CD4-positive, CD25-positive, alpha-beta regulatory T cell (primary cell): Measurements from ENCODE around the gene HEATR5A. TPM values are rescaled to one million over a fixed set of nuclear protein-coding genes. Genes with fewer than 3 reads are reported as not detected.

Experiments used
- ATAC-seq, 2 donors: fragments of 150-1000 bp; cut with Tn5 transposase; one replicate each; pipeline ENCODE4 v1.10.0; 2021; ENCODE audit warnings: low read depth in 2 of 2, moderate number of reproducible peaks in 2 of 2, moderate library complexity in 1 of 2
- DNase-seq, 3 donors: peaks; one replicate each; pipeline versions ENCODE4 v3.0.0 to v3.0.0-alpha.2; 2012 to 2022; ENCODE audit warnings: mixed read lengths in 1 of 3
- H3K27ac ChIP-seq: one replicate; pipeline ENCODE4 v1.7.0; 2013; ENCODE audit warnings: mild to moderate bottlenecking, low read length; ENCODE audit not compliant: insufficient read depth, poor library complexity, severe bottlenecking
- H3K27me3 ChIP-seq: one replicate; pipeline ENCODE4 v1.7.0; 2013; ENCODE audit warnings: low read length; ENCODE audit not compliant: control insufficient read depth, insufficient read depth
- H3K36me3 ChIP-seq: one replicate; pipeline ENCODE4 v1.7.0; 2013; ENCODE audit warnings: mild to moderate bottlenecking, low read length, moderate library complexity; ENCODE audit not compliant: control insufficient read depth, insufficient read depth
- H3K4me1 ChIP-seq: 2 replicates; pipeline ENCODE4 v1.7.0; 2013; ENCODE audit warnings: mild to moderate bottlenecking, low read length; ENCODE audit not compliant: insufficient read depth, control insufficient read depth, poor library complexity, severe bottlenecking
- H3K4me3 ChIP-seq: one replicate; pipeline ENCODE4 v1.7.0; 2013; ENCODE audit warnings: low read depth, mild to moderate bottlenecking, low read length, moderate library complexity
- H3K9me3 ChIP-seq, 2 experiments: 1 replicate in 1 of 2; 2 replicates in 1 of 2; pipeline ENCODE4 v1.7.0; 2013; ENCODE audit warnings: low read length in 2 of 2, mild to moderate bottlenecking in 1 of 2, moderate library complexity in 1 of 2; ENCODE audit not compliant: control insufficient read depth in 2 of 2
- H3K27ac Mint-ChIP-seq, 3 donors: one replicate each; pipeline ENCODE4 v1.8.0; 2020 to 2022; ENCODE audit warnings: mild to moderate bottlenecking in 3 of 3, mixed read lengths in 3 of 3, moderate library complexity in 2 of 3
- H3K27me3 Mint-ChIP-seq: one replicate; pipeline ENCODE4 v1.8.0; 2022; ENCODE audit warnings: mild to moderate bottlenecking, mixed read lengths
- H3K36me3 Mint-ChIP-seq: one replicate; pipeline ENCODE4 v1.8.0; 2020; ENCODE audit warnings: mixed read lengths
- H3K4me1 Mint-ChIP-seq, 4 donors: one replicate each; pipeline ENCODE4 v1.8.0; 2020 to 2022; ENCODE audit warnings: mixed read lengths in 4 of 4, mild to moderate bottlenecking in 1 of 4
- H3K4me3 Mint-ChIP-seq, 4 donors: one replicate each; pipeline ENCODE4 v1.8.0; 2020 to 2022; ENCODE audit warnings: mild to moderate bottlenecking in 4 of 4, mixed read lengths in 4 of 4, moderate library complexity in 3 of 4
- H3K9me3 Mint-ChIP-seq, 7 donors: one replicate each; pipeline ENCODE4 v1.8.0; 2020 to 2022; ENCODE audit warnings: mixed read lengths in 7 of 7, mild to moderate bottlenecking in 3 of 7, moderate library complexity in 2 of 7
- polyA plus RNA-seq, 4 donors: library from polyadenylated mRNA; unstranded; fragments of 300-500 nt; fragmentation: Illumina TruSeq; gene quantifications; one replicate each; pipeline ENCODE4 v1.2.3, GENCODE V29; 2021
- total RNA-seq: library from RNA; stranded (reverse); gene quantifications from one replicate; pipeline ENCODE4 v1.2.3, GENCODE V29; 2022

HEATR5A gene
- total and polyA plus RNA-seq, 5 donors from 2014 or later: 4.2 to 11.4 (median 6.1) TPM

DNA sequence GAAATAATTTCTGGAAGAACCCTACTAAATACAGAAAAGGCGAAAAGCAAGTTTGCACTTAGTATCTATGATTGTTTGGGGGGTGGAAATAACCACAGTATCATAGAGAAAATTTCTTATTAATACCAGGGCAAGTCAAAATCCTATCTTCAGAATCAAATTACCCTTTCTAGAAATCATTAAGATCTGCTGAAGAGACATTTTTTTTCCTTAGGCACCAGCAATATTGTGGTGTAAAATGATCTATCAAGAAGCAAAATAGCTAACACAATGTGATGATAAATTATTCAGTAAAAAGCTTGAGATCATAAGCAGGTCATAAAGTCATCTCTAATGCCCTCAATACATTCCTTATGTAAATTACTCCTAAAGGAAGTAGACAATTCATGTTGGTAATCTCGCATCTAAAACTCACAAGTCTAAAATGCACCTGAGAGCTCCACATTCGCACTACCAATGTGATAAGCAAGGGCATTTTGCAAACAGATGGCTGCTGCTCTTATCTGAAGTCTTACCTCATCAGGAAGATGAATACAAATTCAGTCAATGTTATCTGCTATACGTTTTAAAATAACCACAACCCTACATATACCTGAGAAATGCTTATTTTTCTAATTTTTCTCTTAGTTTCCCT, 14.6 kb downstream of the HEATR5A start:
- no peak overlapping the region for H3K4me3 Mint-ChIP-seq
- Histone ChIP-seq H3K4me1 (no peaks in the 10 kb centered on the region), H3K9me3 (no peaks in the 10 kb centered on the region), H3K4me3 (no peak overlapping the region), H3K36me3 (no peaks in the 10 kb centered on the region), H3K27me3 (no peaks in the 10 kb centered on the region), H3K27ac (no peak overlapping the region)
- DNase-seq (no peak), ATAC-seq (no peak)
- no peaks in the 10 kb centered on the region for H3K9me3 Mint-ChIP-seq
- peaks cover 2 to 19% (median 8%) of the 10 kb centered on the region in 4 donors for H3K4me1 Mint-ChIP-seq
- no peaks in the 10 kb centered on the region for H3K27me3 Mint-ChIP-seq
- H3K27ac Mint-ChIP-seq: no peak overlapping the region
- H3K36me3 Mint-ChIP-seq: peaks cover 16% of the 10 kb centered on the region

GRCh38 chr14:31405106-31405505, 15.2 kb downstream of the HEATR5A start:
- H3K36me3 Mint-ChIP-seq: peaks cover 16% of the 10 kb centered on the region
- no peak for DNase-seq
- H3K4me1 Mint-ChIP-seq: peaks cover 2 to 18% (median 10%) of the 10 kb centered on the region in 4 donors
- Histone ChIP-seq H3K9me3 (no peaks in the 10 kb centered on the region), H3K36me3 (peaks cover 2% of the 10 kb centered on the region), H3K27me3 (no peaks in the 10 kb centered on the region), H3K4me3 (no peak overlapping the region), H3K4me1 (no peaks in the 10 kb centered on the region), H3K27ac (no peak overlapping the region)
- no peaks in the 10 kb centered on the region for H3K27me3 Mint-ChIP-seq
- ATAC-seq: no peak
- no peak overlapping the region for H3K4me3 Mint-ChIP-seq
- no peak overlapping the region for H3K27ac Mint-ChIP-seq
- no peaks in the 10 kb centered on the region for H3K9me3 Mint-ChIP-seq

GRCh38 chr14:31403707-31404106, 16.6 kb downstream of the HEATR5A start:
- Histone ChIP-seq H3K27me3 (no peaks in the 10 kb centered on the region), H3K9me3 (no peaks in the 10 kb centered on the region), H3K4me1 (no peaks in the 10 kb centered on the region), H3K4me3 (no peak overlapping the region), H3K36me3 (peaks cover 2% of the 10 kb centered on the region), H3K27ac (no peak overlapping the region)
- Mint-ChIP-seq H3K9me3 (no peaks in the 10 kb centered on the region), H3K4me1 (peaks cover 3 to 16% (median 7%) of the 10 kb centered on the region in 4 donors), H3K27me3 (no peaks in the 10 kb centered on the region), H3K4me3 (no peak overlapping the region), H3K27ac (peak overlapping the region in 1 of 3 donors; percentile 49), H3K36me3 (peaks cover 16% of the 10 kb centered on the region)
- ATAC-seq: no peak
- no peak for DNase-seq

GRCh38 chr14:31402764-31403439, 17.4 kb downstream of the HEATR5A start:
- H3K4me1 Mint-ChIP-seq: peaks cover 3 to 12% (median 7%) of the 10 kb centered on the region in 4 donors
- H3K4me3 ChIP-seq: no peak overlapping the region
- no peak for ATAC-seq
- H3K27me3 ChIP-seq: no peaks in the 10 kb centered on the region
- H3K27ac Mint-ChIP-seq: peak overlapping the region in 1 of 3 donors; percentile 49
- no peak overlapping the region for H3K27ac ChIP-seq
- H3K9me3 ChIP-seq: no peaks in the 10 kb centered on the region
- peaks cover 20% of the 10 kb centered on the region for H3K36me3 Mint-ChIP-seq
- H3K27me3 Mint-ChIP-seq: no peaks in the 10 kb centered on the region
- no peaks in the 10 kb centered on the region for H3K9me3 Mint-ChIP-seq
- H3K4me3 Mint-ChIP-seq: no peak overlapping the region
- H3K36me3 ChIP-seq: peaks cover 6% of the 10 kb centered on the region
- H3K4me1 ChIP-seq: no peaks in the 10 kb centered on the region
- no peak for DNase-seq

GRCh38 chr14:31401369-31401932, 18.9 kb downstream of the HEATR5A start:
- H3K9me3 ChIP-seq: no peaks in the 10 kb centered on the region
- no peaks in the 10 kb centered on the region for H3K4me1 ChIP-seq
- H3K36me3 ChIP-seq: peaks cover 6% of the 10 kb centered on the region
- H3K4me3 Mint-ChIP-seq: no peak overlapping the region
- peaks cover 3 to 12% (median 7%) of the 10 kb centered on the region in 4 donors for H3K4me1 Mint-ChIP-seq
- H3K36me3 Mint-ChIP-seq: peaks cover 26% of the 10 kb centered on the region
- DNase-seq: no peak
- H3K27ac Mint-ChIP-seq: peak overlapping the region in 1 of 3 donors; percentile 20
- H3K27ac ChIP-seq: no peak overlapping the region
- H3K9me3 Mint-ChIP-seq: no peaks in the 10 kb centered on the region
- no peaks in the 10 kb centered on the region for H3K27me3 Mint-ChIP-seq
- no peak for ATAC-seq
- no peaks in the 10 kb centered on the region for H3K27me3 ChIP-seq
- H3K4me3 ChIP-seq: no peak overlapping the region

DNA sequence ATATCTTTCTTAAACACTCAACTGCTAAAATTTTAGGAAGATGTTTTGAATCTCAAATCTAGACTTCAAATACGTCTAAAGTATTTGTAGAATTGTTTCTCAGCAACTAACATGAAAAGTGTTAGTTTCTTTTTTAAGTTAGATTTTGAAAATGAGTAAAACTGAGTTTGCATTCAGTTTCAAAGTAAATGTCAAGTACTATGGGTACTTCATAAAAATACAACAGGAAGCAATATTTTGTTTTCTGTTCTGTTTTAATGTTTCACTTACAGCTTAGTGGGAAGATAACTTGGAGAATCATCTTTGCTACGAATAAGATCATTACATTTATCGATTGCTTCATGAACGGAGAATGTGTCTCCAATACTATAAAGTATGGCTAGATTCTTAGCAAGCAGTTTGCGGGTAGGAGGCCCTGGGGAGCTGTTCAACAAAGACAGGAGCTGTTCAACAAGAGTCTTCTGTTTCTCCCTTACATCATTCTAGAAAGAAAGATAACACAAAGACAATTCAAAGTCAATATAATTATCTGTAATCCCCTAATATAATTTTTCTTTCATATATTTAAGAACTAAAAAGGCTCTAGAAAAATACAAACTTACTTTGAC, 20.2 kb downstream of the HEATR5A start:
- H3K27me3 Mint-ChIP-seq: no peaks in the 10 kb centered on the region
- no peak overlapping the region for H3K4me3 ChIP-seq
- no peak overlapping the region for H3K27ac ChIP-seq
- peaks cover 27% of the 10 kb centered on the region for H3K36me3 Mint-ChIP-seq
- no peak overlapping the region for H3K27ac Mint-ChIP-seq
- H3K9me3 ChIP-seq: no peaks in the 10 kb centered on the region
- DNase-seq (peak in 1 of 3 donors; percentile 33), ATAC-seq (no peak)
- H3K36me3 ChIP-seq: peaks cover 6% of the 10 kb centered on the region
- no peaks in the 10 kb centered on the region for H3K27me3 ChIP-seq
- peaks cover 3 to 12% (median 4%) of the 10 kb centered on the region in 4 donors for H3K4me1 Mint-ChIP-seq
- H3K9me3 Mint-ChIP-seq: no peaks in the 10 kb centered on the region
- no peaks in the 10 kb centered on the region for H3K4me1 ChIP-seq
- H3K4me3 Mint-ChIP-seq: no peak overlapping the region

GRCh38 chr14:31395572-31396205, 24.7 kb downstream of the HEATR5A start:
- H3K27me3 Mint-ChIP-seq: no peaks in the 10 kb centered on the region
- H3K27ac Mint-ChIP-seq: no peak overlapping the region
- peaks cover 23% of the 10 kb centered on the region for H3K36me3 Mint-ChIP-seq
- no peak for ATAC-seq
- DNase-seq: no peak
- H3K4me3 ChIP-seq: no peak overlapping the region
- H3K4me1 ChIP-seq: no peaks in the 10 kb centered on the region
- H3K4me3 Mint-ChIP-seq: no peak overlapping the region
- no peaks in the 10 kb centered on the region for H3K27me3 ChIP-seq
- no peaks in the 10 kb centered on the region for H3K9me3 ChIP-seq
- peaks cover 9% of the 10 kb centered on the region for H3K36me3 ChIP-seq
- H3K9me3 Mint-ChIP-seq: no peaks in the 10 kb centered on the region
- H3K4me1 Mint-ChIP-seq: peaks cover 3 to 11% (median 8%) of the 10 kb centered on the region in 4 donors
- no peak overlapping the region for H3K27ac ChIP-seq
